Erythroblast (primary cell): ENCODE measurements around the gene RTN4RL1.

Experiments used
- DNase-seq, 2 experiments: peaks; one replicate each; lab custom pipeline; 2025; lab: John Stamatoyannopoulos, UW
- GATA1 ChIP-seq: IDR thresholded peaks from 2 replicates; pipeline ENCODE4 v1.6.1; 2011; ENCODE audit warnings: low read depth, mild to moderate bottlenecking, control low read depth, low read length, moderate library complexity
- POLR2A ChIP-seq: IDR thresholded peaks from 2 replicates; pipeline ENCODE4 v1.6.1; 2011; ENCODE audit warnings: mild to moderate bottlenecking, low read length

The RTN4RL1 gene

DNA sequence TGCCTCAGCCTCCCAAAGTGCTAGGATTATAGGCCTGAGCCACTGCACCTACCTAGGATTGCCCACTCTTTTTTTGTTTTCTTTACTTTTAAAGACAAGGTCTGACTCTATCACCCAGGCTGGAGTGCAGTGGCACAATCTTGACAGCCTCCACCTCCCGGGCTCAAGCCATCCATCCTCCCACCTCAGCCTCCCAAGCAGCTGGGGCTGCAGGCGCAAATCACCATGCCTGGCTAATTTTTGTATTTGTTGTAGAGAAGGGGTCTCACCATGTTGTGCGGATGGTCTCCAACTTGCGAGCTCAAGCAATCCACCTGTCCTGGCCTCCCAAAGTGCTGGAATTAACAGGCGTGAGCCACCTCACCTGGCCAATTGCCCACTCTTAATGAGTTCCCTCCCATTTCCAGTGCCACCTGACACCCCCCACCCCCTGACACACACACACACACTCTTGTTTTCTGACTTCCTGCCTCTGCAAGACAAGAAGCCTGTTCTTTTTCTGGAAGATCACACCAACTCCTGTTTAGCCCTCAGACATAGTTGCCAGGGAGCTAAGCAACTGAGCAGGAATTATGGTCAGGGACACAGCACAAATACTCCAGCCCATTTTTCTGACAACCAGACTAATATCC lies 19.2 kb upstream of the RTN4RL1 start:
- DNase-seq = no peak
- TF ChIP-seq POLR2A (no peak), GATA1 (no peak)

DNA sequence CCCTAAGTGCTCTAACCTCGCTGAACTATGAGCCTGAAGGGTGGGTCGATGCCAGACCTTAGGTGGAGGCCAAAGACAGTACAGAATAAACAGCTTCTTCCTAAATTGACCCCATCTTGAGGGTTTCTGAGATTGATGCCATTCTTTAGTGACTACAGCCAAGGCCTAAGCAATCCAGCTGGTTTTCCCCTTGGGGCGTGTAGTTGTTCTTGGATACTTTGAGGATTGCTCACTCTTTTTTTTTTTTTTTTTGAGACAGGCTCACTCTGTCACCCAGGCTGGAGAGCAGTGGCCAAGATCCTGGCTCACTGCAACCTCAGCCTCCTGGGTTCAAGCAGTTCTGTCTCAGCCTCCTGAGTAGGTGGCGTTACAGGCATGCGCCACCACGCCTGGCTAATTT lies 18.7 kb upstream of the RTN4RL1 start:
- DNase-seq = no peak
- TF ChIP-seq POLR2A (no peak), GATA1 (no peak)

DNA sequence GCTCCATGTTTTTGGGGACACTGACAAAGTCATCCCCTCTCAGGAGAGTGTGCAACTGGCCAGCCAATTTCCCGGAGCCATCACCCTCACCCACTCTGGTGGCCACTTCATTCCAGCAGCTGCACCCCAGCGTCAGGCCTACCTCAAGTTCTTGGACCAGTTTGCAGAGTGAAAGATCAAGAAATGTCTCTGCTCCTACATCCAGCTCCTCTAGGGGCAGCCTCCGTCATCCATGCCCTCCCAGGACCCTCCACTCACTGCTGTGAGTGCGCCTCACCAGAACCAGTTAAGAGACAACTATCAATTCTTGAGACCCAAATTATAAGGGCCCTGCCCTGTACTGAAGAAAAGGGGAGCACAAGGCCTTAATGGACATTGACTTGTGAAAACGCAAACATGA lies 17.8 kb upstream of the RTN4RL1 start:
- TF ChIP-seq GATA1 (no peak), POLR2A (no peak)
- DNase-seq = no peak

DNA sequence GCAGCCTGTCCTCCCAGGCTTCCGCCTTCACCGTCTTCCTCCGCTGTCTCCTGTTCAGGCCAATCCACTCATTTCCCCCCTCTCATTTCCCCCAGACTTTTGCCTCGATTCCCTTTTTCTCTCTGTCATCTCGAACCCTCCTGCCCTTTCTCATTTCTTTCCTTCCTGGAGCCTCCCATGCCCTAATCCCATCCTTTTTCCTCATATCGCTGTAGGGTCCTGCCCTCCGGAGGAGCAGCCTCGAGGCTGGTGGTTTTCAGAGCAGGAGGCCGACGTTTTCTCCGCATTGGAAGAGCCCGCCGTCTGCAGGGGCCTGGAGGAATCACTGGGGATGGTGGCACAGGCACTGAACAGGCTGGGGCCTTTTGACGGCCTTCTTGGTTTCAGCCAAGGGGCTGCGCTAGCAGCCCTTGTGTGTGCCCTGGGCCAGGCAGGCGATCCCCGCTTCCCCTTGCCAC lies 17.3 kb upstream of the RTN4RL1 start:
- TF ChIP-seq POLR2A (no peak), GATA1 (no peak)
- DNase-seq = peak; percentile 57 to 59

DNA sequence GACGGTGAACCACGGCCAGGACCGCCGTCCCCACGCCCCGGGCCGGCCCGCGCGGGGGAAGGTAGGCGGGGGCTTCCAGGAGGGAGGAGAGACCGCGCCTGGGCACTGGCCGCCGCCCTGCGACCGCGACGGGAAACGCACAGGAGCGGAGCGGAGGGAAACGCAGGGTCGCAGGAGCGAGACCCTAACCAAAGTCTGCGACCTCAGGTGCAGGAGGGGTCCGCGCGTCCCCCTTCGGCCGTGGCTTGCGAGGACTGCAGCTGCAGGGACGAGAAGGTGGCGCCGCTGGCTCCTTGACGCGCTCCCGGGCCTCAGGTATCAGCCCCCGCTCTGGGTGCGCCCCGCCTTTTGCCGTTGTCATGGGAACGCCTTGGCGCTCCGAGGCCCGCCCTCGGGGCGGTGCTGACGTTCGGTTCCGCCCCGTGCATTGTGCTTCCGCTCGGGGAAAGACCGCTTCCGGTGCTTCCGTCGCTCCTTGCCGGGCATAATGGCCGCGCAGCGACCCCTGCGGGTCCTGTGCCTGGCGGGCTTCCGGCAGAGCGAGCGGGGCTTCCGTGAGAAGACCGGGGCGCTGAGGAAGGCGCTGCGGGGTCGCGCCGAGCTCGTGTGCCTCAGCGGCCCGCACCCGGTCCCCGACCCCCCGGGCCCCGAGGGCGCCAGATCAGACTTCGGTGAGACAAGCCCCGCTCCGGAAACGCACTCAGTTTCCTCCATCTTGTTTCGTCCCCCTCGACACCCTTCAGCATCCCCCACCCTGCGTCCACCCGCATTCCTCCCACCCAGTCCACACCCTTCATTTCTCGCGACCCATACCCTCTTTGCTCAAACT lies 16.6 kb upstream of the RTN4RL1 start, which contains the start of gene OVCA2:
TSS of gene OVCA2 (plus strand) at position 462 of the 829 bp plus-strand sequence. CDS start at position 488, 26 bp downstream.
- DNase-seq = peak; percentile 96 to 98
- TF ChIP-seq GATA1 (no peak), POLR2A (peak; percentile 85)

DNA sequence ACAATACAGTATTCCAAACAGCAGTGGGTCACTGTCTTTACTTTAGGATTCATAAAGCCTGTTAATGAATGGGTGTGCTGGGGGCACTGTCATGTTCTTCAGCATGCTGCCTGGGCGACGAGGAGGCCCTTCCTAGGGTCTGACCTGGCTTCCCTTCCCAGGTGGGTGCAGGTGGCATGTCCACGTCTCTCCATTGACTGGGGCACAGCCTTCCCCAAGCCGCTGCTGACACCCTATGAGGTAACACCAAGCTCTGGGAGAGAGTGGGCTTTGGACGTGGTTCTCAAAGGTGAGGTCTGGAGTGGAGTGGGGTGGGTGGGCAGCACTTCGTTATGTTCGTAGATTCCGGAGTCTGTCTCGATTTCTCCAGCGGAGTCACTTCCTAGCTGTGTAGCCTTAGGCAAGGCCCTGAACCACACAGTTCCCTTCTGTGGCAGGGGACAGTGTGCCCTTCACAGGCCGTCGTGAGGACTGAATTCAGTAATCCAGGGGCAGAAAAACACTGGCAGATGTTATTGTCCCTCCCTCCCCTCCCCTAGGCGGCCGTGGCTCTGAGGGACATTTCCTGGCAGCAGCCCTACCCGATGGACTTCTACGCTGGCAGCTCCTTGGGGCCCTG lies 15.9 kb upstream of the RTN4RL1 start:
- DNase-seq = no peak
- TF ChIP-seq POLR2A = no peak
- no peak for TF ChIP-seq GATA1

DNA sequence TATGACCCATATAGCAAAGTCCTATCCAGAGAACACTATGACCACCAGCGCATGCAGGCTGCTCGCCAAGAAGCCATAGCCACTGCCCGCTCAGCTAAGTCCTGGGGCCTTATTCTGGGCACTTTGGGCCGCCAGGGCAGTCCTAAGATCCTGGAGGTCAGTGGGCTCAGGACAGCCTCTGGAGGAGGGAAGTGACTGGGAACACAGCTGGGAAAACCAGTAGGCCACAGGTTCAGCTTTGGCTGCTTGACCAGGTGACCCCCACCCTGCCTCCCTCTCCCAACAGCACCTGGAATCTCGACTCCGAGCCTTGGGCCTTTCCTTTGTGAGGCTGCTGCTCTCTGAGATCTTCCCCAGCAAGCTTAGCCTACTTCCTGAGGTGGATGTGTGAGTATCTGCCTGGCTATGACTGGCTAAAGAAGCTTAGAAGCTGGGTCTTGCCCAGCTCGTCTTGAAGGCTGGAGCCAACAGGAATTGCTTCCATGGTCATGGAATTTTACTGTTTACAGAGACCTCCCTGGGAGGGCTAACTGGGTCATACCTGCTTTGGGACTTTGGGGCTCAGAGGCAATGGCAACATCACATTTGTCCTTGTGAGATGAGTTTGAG lies 15.2 kb upstream of the RTN4RL1 start:
- no peak for TF ChIP-seq POLR2A
- no peak for TF ChIP-seq GATA1
- DNase-seq = no peak

DNA sequence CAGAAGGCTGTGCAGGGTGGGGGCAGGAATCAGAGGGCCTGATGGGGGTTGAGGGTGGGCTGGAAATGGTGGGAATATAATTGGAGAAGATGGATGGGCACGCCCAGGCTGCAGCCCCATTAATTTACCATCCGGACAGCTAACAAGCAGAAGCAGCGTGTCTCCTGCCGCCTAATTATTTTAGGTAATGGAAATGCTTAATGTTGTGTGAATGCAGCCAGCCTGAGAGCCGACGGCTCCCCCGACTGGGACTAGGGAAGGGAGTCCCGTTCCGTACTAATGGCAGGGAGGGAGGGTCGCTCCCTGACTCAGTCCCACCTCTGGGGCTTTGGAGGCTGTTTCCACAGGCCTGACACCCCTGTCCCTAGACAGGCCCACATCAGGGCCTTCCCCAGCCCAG lies 12.0 kb upstream of the RTN4RL1 start:
- no peak for TF ChIP-seq POLR2A
- no peak for TF ChIP-seq GATA1
- DNase-seq = no peak

DNA sequence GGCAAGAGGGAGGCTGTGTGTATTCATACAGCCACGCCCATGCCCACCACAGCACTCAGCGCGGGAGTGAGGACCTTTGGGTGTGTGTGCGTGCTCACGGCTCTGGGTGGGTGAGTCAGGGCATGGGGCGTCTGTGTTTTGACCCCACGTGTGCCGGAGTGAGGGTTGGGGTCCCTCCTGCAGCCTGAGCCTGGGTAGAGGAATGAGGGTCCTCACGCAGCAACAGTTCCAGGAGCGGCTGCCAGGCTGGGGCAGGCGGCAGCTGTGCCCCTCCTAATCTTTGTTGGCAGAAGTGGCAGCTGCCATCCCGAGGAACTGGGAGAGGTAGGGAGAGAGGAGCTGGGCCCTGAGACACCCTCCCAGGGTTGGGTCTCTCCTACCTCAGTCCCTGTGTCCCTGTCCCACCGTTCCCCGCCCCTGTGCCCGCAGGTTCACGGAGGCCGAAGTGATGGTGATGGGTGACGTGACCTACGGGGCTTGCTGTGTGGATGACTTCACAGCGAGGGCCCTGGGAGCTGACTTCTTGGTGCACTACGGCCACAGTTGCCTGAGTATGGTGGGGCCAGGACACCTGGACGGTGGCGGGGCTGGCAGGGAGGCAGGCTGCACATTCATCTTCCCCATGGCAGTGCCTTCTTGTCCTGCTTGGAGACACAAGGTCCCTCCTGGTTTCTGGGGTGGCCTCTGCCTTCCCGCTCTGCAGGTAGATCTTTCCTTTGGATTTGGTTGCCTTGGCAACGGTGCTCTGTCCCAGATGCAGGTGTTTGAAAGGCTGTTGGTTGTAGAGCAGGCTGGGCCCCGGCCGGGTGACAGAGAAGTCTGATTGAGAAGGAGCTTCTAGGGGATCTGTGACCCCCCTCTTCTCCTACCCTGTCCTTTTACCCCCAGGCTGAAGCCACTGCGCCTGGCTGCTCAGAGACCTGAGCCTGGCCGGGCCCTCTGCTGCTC lies 10.7 kb upstream of the RTN4RL1 start:
- DNase-seq = no peak
- no peak for TF ChIP-seq POLR2A
- TF ChIP-seq GATA1 = no peak

DNA sequence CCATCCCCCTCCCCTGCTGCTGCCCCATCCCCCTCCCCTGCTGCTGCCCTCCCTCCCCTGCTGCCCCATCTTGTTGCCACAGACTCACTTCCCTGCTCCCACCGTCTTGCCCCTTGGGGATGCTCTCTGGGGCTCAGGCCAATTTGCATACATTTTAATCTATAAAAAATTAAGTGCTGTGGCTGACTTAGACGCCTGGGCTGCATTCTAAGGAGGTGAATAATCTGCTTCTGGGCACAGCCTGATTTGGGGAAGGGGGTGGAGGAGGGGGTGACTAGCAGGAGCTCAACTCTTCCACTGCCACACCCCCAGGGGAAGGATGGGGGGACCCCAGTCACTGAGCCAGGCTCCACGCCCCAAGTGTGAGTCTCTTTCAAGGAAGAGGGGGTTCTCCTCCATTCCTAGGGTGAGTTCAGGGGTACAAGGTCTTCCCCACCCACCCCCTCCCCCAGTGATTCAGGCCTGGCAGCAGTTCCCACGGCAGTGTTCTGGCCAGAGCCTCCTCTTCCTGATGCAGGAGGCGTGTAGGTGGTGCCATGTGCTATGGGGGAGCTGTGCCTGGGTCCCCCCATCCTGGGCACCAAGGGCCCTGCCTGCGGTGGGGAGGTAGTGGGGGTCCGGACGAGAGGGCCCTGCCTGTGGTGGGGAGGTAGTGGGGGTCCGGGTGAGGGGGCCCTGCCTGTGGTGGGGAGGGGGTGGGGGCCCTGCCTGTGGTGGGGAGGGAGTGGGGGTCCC lies 9.8 kb upstream of the RTN4RL1 start:
- DNase-seq = no peak
- TF ChIP-seq GATA1 (no peak), POLR2A (no peak)

DNA sequence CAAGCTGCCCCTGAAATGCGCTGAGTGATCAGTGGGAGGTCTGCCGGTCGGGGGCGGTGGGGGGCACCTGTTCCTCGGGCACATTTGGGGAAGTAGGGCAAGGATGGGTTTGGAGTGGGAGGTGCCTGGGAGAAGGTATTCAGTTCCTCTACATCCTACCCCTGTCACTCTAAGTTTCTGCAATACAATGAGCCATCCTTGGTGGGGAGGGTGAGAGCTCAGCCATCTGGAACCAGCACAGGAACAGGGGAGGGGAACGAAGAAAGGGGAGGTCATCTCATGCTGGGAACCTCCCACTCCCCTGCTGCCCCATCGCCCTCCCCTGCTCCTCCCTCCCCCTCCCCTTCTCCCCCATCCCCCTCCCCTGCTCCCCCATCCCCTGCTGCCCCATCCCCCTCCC lies 9.0 kb upstream of the RTN4RL1 start:
- TF ChIP-seq GATA1 (no peak), POLR2A (no peak)
- no peak for DNase-seq

DNA sequence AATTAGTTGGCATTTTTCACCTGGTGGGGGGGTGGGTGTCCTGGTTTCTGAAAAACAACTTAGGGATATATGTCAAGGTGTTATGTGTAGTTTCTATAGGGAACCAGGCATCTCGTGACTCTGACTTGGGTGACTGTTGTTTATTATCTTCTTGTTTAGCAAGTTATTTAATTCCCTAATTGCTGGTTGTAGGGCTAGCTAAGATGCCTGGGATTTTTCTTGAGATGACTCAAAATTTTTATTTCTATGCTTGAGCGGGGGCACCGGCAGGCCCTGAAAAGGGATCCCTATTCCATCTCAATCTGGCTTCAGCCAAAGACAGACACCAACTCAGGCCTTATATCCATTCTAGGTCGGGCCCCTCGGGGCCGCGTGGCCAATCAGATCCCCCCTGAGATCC lies 8.0 kb upstream of the RTN4RL1 start:
- TF ChIP-seq GATA1 = no peak
- no peak for TF ChIP-seq POLR2A
- DNase-seq = no peak
